ENCODE data around the gene GBX2. TPM values are rescaled to one million over a fixed set of nuclear protein-coding genes. Genes with fewer than 3 reads are reported as not detected.

The GBX2 gene
- total and polyA plus RNA-seq, 9 of the 15 experiments (the other 6 are each of a cell fraction or from before 2014, with no cell fraction given): 0.03 to 0.53 (median 0.27) TPM; not detected in 1

DNA sequence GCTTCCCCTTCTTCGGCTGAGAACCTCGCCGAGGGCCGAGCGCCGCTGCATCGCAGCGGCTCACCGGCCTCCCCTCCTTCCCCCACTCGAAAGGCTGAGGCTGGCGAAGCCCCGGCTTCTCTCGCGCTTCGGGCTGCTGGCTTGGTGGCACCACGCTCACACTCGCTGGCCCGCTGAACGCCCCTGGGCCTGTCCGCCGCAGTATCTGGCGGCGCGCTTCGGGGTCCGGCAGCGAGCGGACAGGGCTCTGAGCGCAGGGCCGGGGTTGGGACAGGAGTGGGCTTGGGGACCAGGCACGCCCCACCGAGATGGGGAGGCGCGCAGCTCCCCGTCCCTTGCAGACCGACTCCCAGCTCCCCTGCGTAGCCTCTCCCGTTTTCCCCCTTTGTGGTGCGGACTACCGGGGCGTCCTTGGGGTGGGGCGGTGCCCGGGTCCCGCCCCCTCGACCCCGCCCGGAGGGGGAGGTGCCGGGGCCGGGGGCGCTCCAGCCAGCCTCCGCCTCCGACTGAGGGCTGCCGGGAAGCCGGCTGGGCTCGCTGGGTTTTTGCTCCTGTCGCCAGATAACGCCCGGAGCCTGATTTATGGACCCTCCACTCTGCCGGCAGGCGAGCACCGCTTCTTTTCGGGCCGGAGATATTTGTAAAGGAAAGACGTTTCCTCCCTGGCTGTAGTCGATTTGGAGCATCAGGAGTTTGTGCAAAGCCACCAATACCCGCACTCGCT lies 3.8 kb downstream of the GBX2 start:
- in situ Hi-C loops (cut with MboI) (no loop called here), intact Hi-C loops (cut with micrococcal nuclease) (no loop called here)
- H3K79me2 ChIP-seq (ENCODE audit: control insufficient read depth, insufficient read depth, low read length): no peaks in the 10 kb centered on the region
- TF ChIP-seq RHOXF2B (CRISPR knock-in tag; conservative IDR thresholded peaks at IDR 0.05) (no peak), E2F1 (CRISPR knock-in tag; IDR thresholded peaks at IDR 0.05) (no peak), MEIS2 (IDR thresholded peaks at IDR 0.05; ENCODE audit: partially characterized antibody) (peak; percentile 25), ZNF778 (CRISPR knock-in tag; IDR thresholded peaks at IDR 0.05) (no peak)
- no peak for FAIRE-seq
- H3K27ac ChIP-seq (ENCODE audit: extremely low read depth, low read depth, low read length): no peak overlapping the region
- no peak overlapping the region for H3K4me3 ChIP-seq
- ATAC-seq: no peak
- POLR2A ChIA-PET: no interaction called here
- DNase-seq (ENCODE audit: extremely low read depth in 1 of 4, low spot score in 3 of 4): no peak
- peaks cover 0 to 20% of the 10 kb centered on the region in 2 experiments; a peak in 2 of 5 replicates for H3K27me3 ChIP-seq (ENCODE audit: control insufficient read depth in 2 of 2, insufficient read depth in 2 of 2, low read length in 2 of 2)
- no peaks in the 10 kb centered on the region for H3K36me3 ChIP-seq (ENCODE audit: control insufficient read depth, insufficient read depth, low read length)
- peaks cover 0 to 32% of the 10 kb centered on the region in 2 experiments; a peak in 2 of 5 replicates for H3K4me1 ChIP-seq (replicated peaks in 1 of 2; ENCODE audit: control insufficient read depth in 2 of 2, insufficient read depth in 2 of 2, low read length in 2 of 2)
- 58% methylated on average over 11 of the region's 67 CpGs for WGBS (ENCODE audit: insufficient coverage, low coverage, missing lambda C conversion rate)
- no peaks in the 10 kb centered on the region for H3K9me1 ChIP-seq (ENCODE audit: control insufficient read depth, insufficient read depth, low read length)
- H2AFZ ChIP-seq (ENCODE audit: low read depth, low read length): no peak overlapping the region
- BruUV-seq (replicated peaks): no TSS peak
- CTCF ChIA-PET (ENCODE audit: low intra/inter-chr PET ratio): no interaction called here
- H3K9ac ChIP-seq (ENCODE audit: insufficient read depth in 1 of 2, low read depth in 2 of 2, low read length in 2 of 2): no peak overlapping the region
- no peaks in the 10 kb centered on the region for H4K20me1 ChIP-seq (replicated peaks; ENCODE audit: control insufficient read depth, insufficient read depth, low read length)
- H3K9me3 ChIP-seq (replicated peaks; ENCODE audit: control insufficient read depth, insufficient read depth, low read depth, low read length): no peaks in the 10 kb centered on the region
- H3K4me2 ChIP-seq (ENCODE audit: insufficient read depth, low read length): no peak overlapping the region

Measured in K562 (cell line).